IMR-90 (cell line): ENCODE data around the gene N4BP2L1. TPM values are rescaled to one million over a fixed set of nuclear protein-coding genes. Genes with fewer than 3 reads are reported as not detected.

Experiments
- ATAC-seq: fragments of 200-7000 bp; cut with Tn5 transposase; 2 replicates; pipeline ENCODE4 v1.9.1; 2020; ENCODE audit warnings: low read depth, mild to moderate bottlenecking, moderate library complexity
- BruUV-seq: library from RNA; stranded (reverse); fragments of 400-500 nt; replicated peaks from 2 replicates; lab custom pipeline; 2021; lab: Mats Ljungman, UMichigan
- CTCF ChIA-PET: fragments of 300-600 bp; formaldehyde crosslinking; extraction: SDS; loops from one replicate; lab custom pipeline; 2021; ENCODE audit warnings: antibody characterized with exemption; lab: Yijun Ruan, JAX
- POLR2A ChIA-PET: fragments of 300-600 bp; sonication (Branson Sonifier 250); formaldehyde crosslinking; loops from one replicate; lab custom pipeline; 2022; ENCODE audit warnings: antibody characterized with exemption; ENCODE audit not compliant: unreplicated experiment; lab: Charles Lee
- DNase-seq: peaks from one replicate; pipeline ENCODE4 v3.0.0; 2013
- H2AFZ ChIP-seq: replicated peaks from 2 replicates; pipeline ENCODE3; 2013; ENCODE audit warnings: low read length, mild to moderate bottlenecking; ENCODE audit not compliant: poor library complexity
- H2AK5ac ChIP-seq: 2 replicates; pipeline ENCODE4 v1.6.1; 2013; ENCODE audit warnings: low read depth, low read length, inconsistent platforms
- H2AK9ac ChIP-seq: replicated peaks from 2 replicates; pipeline ENCODE3; 2013; ENCODE audit warnings: mild to moderate bottlenecking, low read depth, low read length, moderate library complexity; ENCODE audit not compliant: poor library complexity
- H2BK120ac ChIP-seq: 2 replicates; pipeline ENCODE4 v1.6.1; 2013; ENCODE audit warnings: low read depth, low read length, inconsistent platforms
- H2BK15ac ChIP-seq: 3 replicates; pipeline ENCODE4 v1.6.1; 2013; ENCODE audit warnings: low read depth, low read length, inconsistent platforms
- H2BK20ac ChIP-seq: 2 replicates; pipeline ENCODE4 v1.6.1; 2013; ENCODE audit warnings: low read depth, mild to moderate bottlenecking, inconsistent platforms, low read length, moderate library complexity
- H2BK5ac ChIP-seq: 2 replicates; pipeline ENCODE4 v1.6.1; 2013; ENCODE audit warnings: mild to moderate bottlenecking, low read depth, low read length, inconsistent platforms; ENCODE audit not compliant: poor library complexity, severe bottlenecking
- H3K14ac ChIP-seq: replicated peaks from 2 replicates; pipeline ENCODE4 v1.6.1; 2013; ENCODE audit warnings: low read depth, low read length, inconsistent platforms
- H3K18ac ChIP-seq: 2 replicates; pipeline ENCODE4 v1.6.1; 2013; ENCODE audit warnings: low read depth, low read length, control low read depth
- H3K23ac ChIP-seq: 2 replicates; pipeline ENCODE4 v1.6.1; 2013; ENCODE audit warnings: low read depth, low read length, inconsistent platforms
- H3K27ac ChIP-seq: 2 replicates; pipeline ENCODE4 v1.5.1; 2013; ENCODE audit warnings: mild to moderate bottlenecking, control low read depth, low read length; ENCODE audit not compliant: insufficient read depth
- H3K27me3 ChIP-seq: 2 replicates; pipeline ENCODE4 v1.6.1; 2013; ENCODE audit warnings: low read length; ENCODE audit not compliant: control insufficient read depth, insufficient read depth
- H3K36me3 ChIP-seq: 2 replicates; pipeline ENCODE4 v1.6.1; 2013; ENCODE audit warnings: low read length, mixed read lengths; ENCODE audit not compliant: control insufficient read depth, insufficient read depth
- H3K4ac ChIP-seq: 2 replicates; pipeline ENCODE4 v1.6.1; 2013; ENCODE audit warnings: low read depth, low read length, inconsistent platforms
- H3K4me1 ChIP-seq: 2 replicates; pipeline ENCODE4 v1.6.1; 2013; ENCODE audit warnings: low read length, mixed read lengths; ENCODE audit not compliant: control insufficient read depth, insufficient read depth
- H3K4me2 ChIP-seq: 2 replicates; pipeline ENCODE4 v1.6.1; 2013; ENCODE audit warnings: low read depth, mild to moderate bottlenecking, control low read depth, low read length, moderate library complexity
- H3K4me3 ChIP-seq: 2 replicates; pipeline ENCODE4 v1.5.1; 2013; ENCODE audit warnings: low read depth, mild to moderate bottlenecking, control low read depth, low read length, moderate library complexity; ENCODE audit not compliant: insufficient read depth
- H3K56ac ChIP-seq: 2 replicates; pipeline ENCODE4 v1.6.1; 2013; ENCODE audit warnings: low read length, inconsistent platforms; ENCODE audit not compliant: insufficient read depth; ENCODE audit errors: extremely low read depth
- H3K79me1 ChIP-seq, 2 experiments: 2 replicates each; pipeline ENCODE4 v1.6.1; 2013; ENCODE audit warnings: low read length in 2 of 2, inconsistent platforms in 1 of 2, low read depth in 1 of 2
- H3K9ac ChIP-seq: 2 replicates; pipeline ENCODE4 v1.6.1; 2013; ENCODE audit warnings: low read depth, low read length, control low read depth
- H3K9me1 ChIP-seq: 2 replicates; pipeline ENCODE4 v1.6.1; 2013; ENCODE audit warnings: low read length, inconsistent platforms; ENCODE audit not compliant: insufficient read depth
- H3K9me3 ChIP-seq: 2 replicates; pipeline ENCODE4 v1.6.1; 2013; ENCODE audit warnings: low read length; ENCODE audit not compliant: control insufficient read depth, insufficient read depth
- H4K20me1 ChIP-seq: 2 replicates; pipeline ENCODE4 v1.6.1; 2013; ENCODE audit warnings: low read length, inconsistent platforms; ENCODE audit not compliant: insufficient read depth
- H4K5ac ChIP-seq: 2 replicates; pipeline ENCODE4 v1.6.1; 2013; ENCODE audit warnings: mild to moderate bottlenecking, low read depth, low read length, control low read depth
- H4K8ac ChIP-seq, 2 experiments: 2 replicates each; pipeline ENCODE4 v1.6.1; 2013; ENCODE audit warnings: low read depth in 2 of 2, low read length in 2 of 2, control low read depth in 1 of 2, inconsistent platforms in 1 of 2
- H4K91ac ChIP-seq: 2 replicates; pipeline ENCODE4 v1.6.1; 2013; ENCODE audit warnings: low read depth, low read length, inconsistent platforms; ENCODE audit not compliant: insufficient read depth
- ELK1 ChIP-seq: fragments of 150-350 bp; IDR thresholded peaks from 2 replicates; pipeline ENCODE4 v1.6.1; 2016; ENCODE audit warnings: low read depth, mild to moderate bottlenecking, low read length, moderate library complexity, borderline replicate concordance
- WGBS, 2 experiments: methylation state at CpG; one replicate each; pipeline versions ENCODE4 v1.1.5 to v1.1.7; 2013; ENCODE audit warnings: missing lambda C conversion rate in 2 of 2; ENCODE audit not compliant: insufficient read length in 1 of 2; ENCODE audit errors: extremely low coverage in 2 of 2; 5-methylcytosine and 5-hydroxymethylcytosine counted together
- dilution Hi-C: fragments of 300-500 bp; cut with HindIII; formaldehyde crosslinking; loops from one replicate; pipeline ENCODE4 v1.14.3; 2018; ENCODE audit warnings: low sequenced_read_pairs; ENCODE audit not compliant: unreplicated experiment
- in situ Hi-C: fragments of 300-500 bp; cut with MboI; formaldehyde crosslinking; loops from 3 replicates; pipeline ENCODE4 v1.14.3; 2019; ENCODE audit warnings: low sequenced_read_pairs, inconsistent platforms, mixed read lengths
- intact Hi-C: fragments of 100-400 bp; cut with micrococcal nuclease; formaldehyde crosslinking; loops from 2 replicates; pipeline ENCODE4 v1.10.0; 2022
- polyA plus RNA-seq, 3 experiments: library from polyadenylated mRNA; depleted of rRNA; stranded (reverse); fragments of >200 nt; gene quantifications; 2 replicates each; pipeline ENCODE4 v1.2.3, GENCODE V29; 2012; ENCODE audit warnings: low replicate concordance in 1 of 3
- total RNA-seq: library from RNA; depleted of rRNA; stranded (reverse); fragments of >200 nt; gene quantifications from 2 replicates; pipeline ENCODE4 v1.2.3, GENCODE V29; 2012

Gene N4BP2L1
- total and polyA plus RNA-seq, 2 of the 4 experiments (the other 2 are of a cell fraction) = 0.18 to 0.46 TPM

DNA sequence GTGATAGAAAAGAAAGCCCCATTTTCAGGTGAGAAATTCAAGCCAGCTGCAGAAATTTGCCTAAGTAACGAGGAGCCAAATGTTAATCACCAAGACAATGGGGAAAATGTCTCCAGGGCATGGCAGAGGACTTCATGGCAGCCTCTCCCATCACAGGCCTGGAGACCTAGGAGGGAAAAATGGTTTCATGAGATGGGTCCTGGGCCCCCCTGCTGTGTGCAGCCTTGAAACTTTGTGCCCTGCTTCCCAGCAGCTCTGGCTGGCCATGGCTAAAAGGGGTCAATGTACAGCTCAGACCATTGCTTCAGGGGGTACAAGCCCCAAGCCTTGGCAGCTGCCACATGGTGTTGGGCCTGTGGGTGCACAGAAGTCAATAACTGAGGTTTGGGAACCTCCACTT is 9.9 kb downstream of the N4BP2L1 start:
- dilution Hi-C loops = no loop called here

More for the DNA sequence above, 9.9 kb downstream of the N4BP2L1 start:
- Histone ChIP-seq H4K8ac (no peak overlapping the region), H3K4me1 (no peaks in the 10 kb centered on the region), H3K56ac (no peak overlapping the region), H2AK9ac (no peak overlapping the region), H3K9me3 (peaks cover 4% of the 10 kb centered on the region; the same call in 1 of the 2 replicates), H3K4me3 (no peak overlapping the region), H4K5ac (no peak overlapping the region), H4K20me1 (no peaks in the 10 kb centered on the region), H3K4me2 (no peak overlapping the region), H2BK15ac (no peak overlapping the region), H3K36me3 (no peaks in the 10 kb centered on the region), H2BK5ac (no peak overlapping the region), H2BK20ac (no peak overlapping the region), H4K91ac (no peak overlapping the region), H2AK5ac (no peak overlapping the region), H3K79me1 (no peaks in the 10 kb centered on the region), H3K18ac (no peak overlapping the region), H3K14ac (no peak overlapping the region), H3K27me3 (no peaks in the 10 kb centered on the region), H2BK120ac (no peak overlapping the region), H3K23ac (no peak overlapping the region), H2AFZ (no peak overlapping the region), H3K9ac (no peak overlapping the region), H3K4ac (no peak overlapping the region), H3K27ac (no peak overlapping the region), H3K9me1 (no peaks in the 10 kb centered on the region)
- POLR2A ChIA-PET = no interaction called here
- no peak for ATAC-seq
- in situ Hi-C loops (no loop called here), intact Hi-C loops (no loop called here)
- BruUV-seq = no TSS peak
- no peak for DNase-seq
- CTCF ChIA-PET = no interaction called here
- TF ChIP-seq ELK1 = no peak
- no CpG with 5 or more reads among the region's 1 CpG for WGBS, 2 experiments
